HEK293 (cell line): Measurements from ENCODE around the gene MGAT5B.

Experiments
- CTCF ChIA-PET: fragments of 350-600 bp; formaldehyde crosslinking; extraction: SDS; loops from one replicate; lab custom pipeline; 2021; ENCODE audit warnings: antibody characterized with exemption; lab: Yijun Ruan, JAX
- POLR2A ChIA-PET: fragments of 300-600 bp; formaldehyde crosslinking; extraction: SDS; loops from one replicate; lab custom pipeline; 2020; ENCODE audit warnings: antibody characterized with exemption, inconsistent platforms; lab: Yijun Ruan, JAX
- H3K27ac ChIP-seq: fragments of 200-500 bp; sonication (Bioruptor generic); 2 replicates; pipeline ENCODE4 v1.5.1; 2014; ENCODE audit warnings: low read depth, low read length, control low read depth, inconsistent platforms; ENCODE audit errors: extremely low read depth
- H3K36me3 ChIP-seq, 2 experiments: fragments of 200-500 bp in 1 of 2; sonication (Bioruptor generic) in 1 of 2; 1 replicate in 1 of 2; 2 replicates in 1 of 2; pipeline ENCODE4 v1.5.1; 2014 to 2017; ENCODE audit warnings: inconsistent platforms in 2 of 2, low read length in 2 of 2; ENCODE audit not compliant: control insufficient read depth in 2 of 2, insufficient read depth in 1 of 2
- H3K4me1 ChIP-seq: fragments of 200-500 bp; sonication (Bioruptor generic); 2 replicates; pipeline ENCODE4 v1.5.1; 2014; ENCODE audit warnings: mild to moderate bottlenecking, low read length, inconsistent platforms; ENCODE audit not compliant: control insufficient read depth, insufficient read depth
- H3K4me3 ChIP-seq: 2 replicates; pipeline ENCODE4 v1.5.1; 2011; ENCODE audit warnings: low read depth, mild to moderate bottlenecking, control low read depth, low read length, moderate library complexity
- H3K9me3 ChIP-seq: fragments of 200-500 bp; sonication (Bioruptor generic); 2 replicates; pipeline ENCODE4 v1.5.1; 2014; ENCODE audit warnings: low read depth, low read length, inconsistent platforms; ENCODE audit not compliant: control insufficient read depth, insufficient read depth
- HOXA7 ChIP-seq: sonication (generic); formaldehyde crosslinking; IDR thresholded peaks from 2 replicates; pipeline ENCODE4 v1.8.1; 2022; ENCODE audit warnings: missing genetic modification reagents, borderline replicate concordance
- SP3 ChIP-seq: fragments of 450-650 bp; formaldehyde crosslinking; IDR thresholded peaks from 2 replicates; pipeline ENCODE4 v1.5.1; 2016; ENCODE audit warnings: missing biosample characterization, missing genetic modification characterization
- ZNF10 ChIP-seq: fragments of 450-650 bp; formaldehyde crosslinking; IDR thresholded peaks from 2 replicates; pipeline ENCODE4 v1.5.1; 2017; ENCODE audit warnings: missing biosample characterization, missing genetic modification characterization
- ZNF175 ChIP-seq: fragments of 450-650 bp; formaldehyde crosslinking; IDR thresholded peaks from 2 replicates; pipeline ENCODE4 v1.5.1; 2016; ENCODE audit warnings: missing biosample characterization, missing genetic modification characterization
- ZNF202 ChIP-seq: fragments of 450-650 bp; formaldehyde crosslinking; IDR thresholded peaks from 2 replicates; pipeline ENCODE4 v1.5.1; 2016; ENCODE audit warnings: missing biosample characterization, missing genetic modification characterization, borderline replicate concordance
- ZNF211 ChIP-seq: fragments of 450-650 bp; formaldehyde crosslinking; IDR thresholded peaks from 2 replicates; pipeline ENCODE4 v1.5.1; 2016; ENCODE audit warnings: low read depth, missing biosample characterization, missing genetic modification characterization
- ZNF341 ChIP-seq: fragments of 450-650 bp; formaldehyde crosslinking; IDR thresholded peaks from 2 replicates; pipeline ENCODE4; 2016; ENCODE audit warnings: low read depth, missing biosample characterization, missing genetic modification characterization
- ZNF426 ChIP-seq: fragments of 450-650 bp; formaldehyde crosslinking; IDR thresholded peaks from 2 replicates; pipeline ENCODE4 v1.5.1; 2017; ENCODE audit warnings: missing biosample characterization, missing genetic modification characterization, mild to moderate bottlenecking, inconsistent platforms, moderate library complexity
- ZNF473 ChIP-seq: fragments of 450-650 bp; formaldehyde crosslinking; IDR thresholded peaks from 2 replicates; pipeline ENCODE4 v1.5.1; 2017; ENCODE audit warnings: missing biosample characterization, missing genetic modification characterization
- ZNF48 ChIP-seq: fragments of 450-650 bp; formaldehyde crosslinking; IDR thresholded peaks from 2 replicates; pipeline ENCODE4 v1.5.1; 2016; ENCODE audit warnings: missing biosample characterization, missing genetic modification characterization
- ZNF501 ChIP-seq: fragments of 450-650 bp; formaldehyde crosslinking; IDR thresholded peaks from 2 replicates; pipeline ENCODE4 v1.5.1; 2016; ENCODE audit warnings: missing biosample characterization, missing genetic modification characterization
- ZNF548 ChIP-seq: fragments of 450-650 bp; formaldehyde crosslinking; IDR thresholded peaks from 2 replicates; pipeline ENCODE4 v1.5.1; 2016; ENCODE audit warnings: missing biosample characterization, missing genetic modification characterization
- ZNF585B ChIP-seq: fragments of 450-650 bp; formaldehyde crosslinking; IDR thresholded peaks from 2 replicates; pipeline ENCODE4 v1.5.1; 2016; ENCODE audit warnings: missing biosample characterization, missing genetic modification characterization
- ZNF664 ChIP-seq: fragments of 450-650 bp; formaldehyde crosslinking; IDR thresholded peaks from 2 replicates; pipeline ENCODE4 v1.5.1; 2016; ENCODE audit warnings: missing biosample characterization, missing genetic modification characterization
- ZNF837 ChIP-seq: fragments of 450-650 bp; formaldehyde crosslinking; IDR thresholded peaks from 2 replicates; pipeline ENCODE4 v1.5.1; 2016; ENCODE audit warnings: missing biosample characterization, missing genetic modification characterization
- TF ChIP-seq, protein P1 (sequence below): fragments of 450-650 bp; formaldehyde crosslinking; IDR thresholded peaks from 2 replicates; pipeline ENCODE4 v1.5.1; 2017; ENCODE audit warnings: missing biosample characterization, missing genetic modification characterization
- TF ChIP-seq, protein P2 (sequence below): fragments of 450-650 bp; formaldehyde crosslinking; IDR thresholded peaks from 2 replicates; pipeline ENCODE4 v1.5.1; 2016; ENCODE audit warnings: missing biosample characterization, missing genetic modification characterization, borderline replicate concordance
- TF ChIP-seq, protein P3 (sequence below): IDR thresholded peaks from 2 replicates; pipeline ENCODE4 v1.6.1; 2011; ENCODE audit warnings: mild to moderate bottlenecking, low read depth, low read length, borderline replicate concordance
- TF ChIP-seq, protein P4 (sequence below): fragments of 450-650 bp; formaldehyde crosslinking; IDR thresholded peaks from 2 replicates; pipeline ENCODE4 v1.5.1; 2016; ENCODE audit warnings: missing biosample characterization, missing genetic modification characterization
- TF ChIP-seq, protein P5 (sequence below): fragments of 450-650 bp; formaldehyde crosslinking; IDR thresholded peaks from 2 replicates; pipeline ENCODE4 v1.5.1; 2017; ENCODE audit warnings: missing biosample characterization, missing genetic modification characterization

The MGAT5B gene

DNA sequence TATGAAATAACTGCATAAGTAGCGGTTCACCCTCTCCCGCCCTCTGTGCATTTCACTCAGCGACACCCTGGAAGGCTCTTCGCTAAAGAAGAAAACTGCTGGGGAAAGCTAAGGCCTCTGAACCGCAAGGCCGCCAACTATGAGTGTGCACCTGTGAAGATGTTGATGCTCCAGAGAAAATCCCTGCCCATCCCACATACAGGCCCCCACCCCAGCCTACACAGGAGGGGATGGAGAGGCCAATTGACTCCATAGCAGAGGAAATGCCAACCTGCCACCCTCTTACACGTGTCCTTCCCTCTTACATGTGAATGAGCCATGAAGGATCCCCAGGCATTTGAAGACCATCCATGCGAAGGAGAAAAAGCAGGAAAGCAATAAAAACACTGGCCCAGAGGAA lies 104.8 kb downstream of the MGAT5B start:
- Histone ChIP-seq H3K4me3 (no peak overlapping the region), H3K27ac (no peak overlapping the region), H3K4me1 (peaks cover 10% of the 10 kb centered on the region), H3K9me3 (no peaks in the 10 kb centered on the region; the same call in 1 of the 2 replicates), H3K36me3 (no peaks in the 10 kb centered on the region)
- TF ChIP-seq ZNF341 (tag by site-specific recombination) (no peak), ZNF664 (tag by site-specific recombination) (no peak), ZNF48 (no peak), ZNF211 (tag by site-specific recombination) (no peak), ZNF473 (tag by site-specific recombination) (no peak), SP3 (tag by site-specific recombination) (no peak), ZNF585B (tag by site-specific recombination) (no peak), ZNF501 (no peak), ZNF10 (tag by site-specific recombination) (no peak), ZNF548 (tag by site-specific recombination) (no peak), ZNF175 (no peak), ZNF202 (no peak), HOXA7 (CRISPR knock-in tag) (no peak), ZNF837 (tag by site-specific recombination) (no peak), ZNF426 (tag by site-specific recombination) (no peak)
- TF ChIP-seq, protein P1, sequence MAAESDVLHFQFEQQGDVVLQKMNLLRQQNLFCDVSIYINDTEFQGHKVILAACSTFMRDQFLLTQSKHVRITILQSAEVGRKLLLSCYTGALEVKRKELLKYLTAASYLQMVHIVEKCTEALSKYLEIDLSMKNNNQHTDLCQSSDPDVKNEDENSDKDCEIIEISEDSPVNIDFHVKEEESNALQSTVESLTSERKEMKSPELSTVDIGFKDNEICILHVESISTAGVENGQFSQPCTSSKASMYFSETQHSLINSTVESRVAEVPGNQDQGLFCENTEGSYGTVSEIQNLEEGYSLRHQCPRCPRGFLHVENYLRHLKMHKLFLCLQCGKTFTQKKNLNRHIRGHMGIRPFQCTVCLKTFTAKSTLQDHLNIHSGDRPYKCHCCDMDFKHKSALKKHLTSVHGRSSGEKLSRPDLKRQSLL (tag by site-specific recombination) = no peak
- TF ChIP-seq, protein P2, sequence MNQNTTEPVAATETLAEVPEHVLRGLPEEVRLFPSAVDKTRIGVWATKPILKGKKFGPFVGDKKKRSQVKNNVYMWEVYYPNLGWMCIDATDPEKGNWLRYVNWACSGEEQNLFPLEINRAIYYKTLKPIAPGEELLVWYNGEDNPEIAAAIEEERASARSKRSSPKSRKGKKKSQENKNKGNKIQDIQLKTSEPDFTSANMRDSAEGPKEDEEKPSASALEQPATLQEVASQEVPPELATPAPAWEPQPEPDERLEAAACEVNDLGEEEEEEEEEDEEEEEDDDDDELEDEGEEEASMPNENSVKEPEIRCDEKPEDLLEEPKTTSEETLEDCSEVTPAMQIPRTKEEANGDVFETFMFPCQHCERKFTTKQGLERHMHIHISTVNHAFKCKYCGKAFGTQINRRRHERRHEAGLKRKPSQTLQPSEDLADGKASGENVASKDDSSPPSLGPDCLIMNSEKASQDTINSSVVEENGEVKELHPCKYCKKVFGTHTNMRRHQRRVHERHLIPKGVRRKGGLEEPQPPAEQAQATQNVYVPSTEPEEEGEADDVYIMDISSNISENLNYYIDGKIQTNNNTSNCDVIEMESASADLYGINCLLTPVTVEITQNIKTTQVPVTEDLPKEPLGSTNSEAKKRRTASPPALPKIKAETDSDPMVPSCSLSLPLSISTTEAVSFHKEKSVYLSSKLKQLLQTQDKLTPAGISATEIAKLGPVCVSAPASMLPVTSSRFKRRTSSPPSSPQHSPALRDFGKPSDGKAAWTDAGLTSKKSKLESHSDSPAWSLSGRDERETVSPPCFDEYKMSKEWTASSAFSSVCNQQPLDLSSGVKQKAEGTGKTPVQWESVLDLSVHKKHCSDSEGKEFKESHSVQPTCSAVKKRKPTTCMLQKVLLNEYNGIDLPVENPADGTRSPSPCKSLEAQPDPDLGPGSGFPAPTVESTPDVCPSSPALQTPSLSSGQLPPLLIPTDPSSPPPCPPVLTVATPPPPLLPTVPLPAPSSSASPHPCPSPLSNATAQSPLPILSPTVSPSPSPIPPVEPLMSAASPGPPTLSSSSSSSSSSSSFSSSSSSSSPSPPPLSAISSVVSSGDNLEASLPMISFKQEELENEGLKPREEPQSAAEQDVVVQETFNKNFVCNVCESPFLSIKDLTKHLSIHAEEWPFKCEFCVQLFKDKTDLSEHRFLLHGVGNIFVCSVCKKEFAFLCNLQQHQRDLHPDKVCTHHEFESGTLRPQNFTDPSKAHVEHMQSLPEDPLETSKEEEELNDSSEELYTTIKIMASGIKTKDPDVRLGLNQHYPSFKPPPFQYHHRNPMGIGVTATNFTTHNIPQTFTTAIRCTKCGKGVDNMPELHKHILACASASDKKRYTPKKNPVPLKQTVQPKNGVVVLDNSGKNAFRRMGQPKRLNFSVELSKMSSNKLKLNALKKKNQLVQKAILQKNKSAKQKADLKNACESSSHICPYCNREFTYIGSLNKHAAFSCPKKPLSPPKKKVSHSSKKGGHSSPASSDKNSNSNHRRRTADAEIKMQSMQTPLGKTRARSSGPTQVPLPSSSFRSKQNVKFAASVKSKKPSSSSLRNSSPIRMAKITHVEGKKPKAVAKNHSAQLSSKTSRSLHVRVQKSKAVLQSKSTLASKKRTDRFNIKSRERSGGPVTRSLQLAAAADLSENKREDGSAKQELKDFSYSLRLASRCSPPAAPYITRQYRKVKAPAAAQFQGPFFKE (tag by site-specific recombination) = no peak
- TF ChIP-seq, protein P3, sequence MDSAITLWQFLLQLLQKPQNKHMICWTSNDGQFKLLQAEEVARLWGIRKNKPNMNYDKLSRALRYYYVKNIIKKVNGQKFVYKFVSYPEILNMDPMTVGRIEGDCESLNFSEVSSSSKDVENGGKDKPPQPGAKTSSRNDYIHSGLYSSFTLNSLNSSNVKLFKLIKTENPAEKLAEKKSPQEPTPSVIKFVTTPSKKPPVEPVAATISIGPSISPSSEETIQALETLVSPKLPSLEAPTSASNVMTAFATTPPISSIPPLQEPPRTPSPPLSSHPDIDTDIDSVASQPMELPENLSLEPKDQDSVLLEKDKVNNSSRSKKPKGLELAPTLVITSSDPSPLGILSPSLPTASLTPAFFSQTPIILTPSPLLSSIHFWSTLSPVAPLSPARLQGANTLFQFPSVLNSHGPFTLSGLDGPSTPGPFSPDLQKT = no peak
- TF ChIP-seq, protein P4, sequence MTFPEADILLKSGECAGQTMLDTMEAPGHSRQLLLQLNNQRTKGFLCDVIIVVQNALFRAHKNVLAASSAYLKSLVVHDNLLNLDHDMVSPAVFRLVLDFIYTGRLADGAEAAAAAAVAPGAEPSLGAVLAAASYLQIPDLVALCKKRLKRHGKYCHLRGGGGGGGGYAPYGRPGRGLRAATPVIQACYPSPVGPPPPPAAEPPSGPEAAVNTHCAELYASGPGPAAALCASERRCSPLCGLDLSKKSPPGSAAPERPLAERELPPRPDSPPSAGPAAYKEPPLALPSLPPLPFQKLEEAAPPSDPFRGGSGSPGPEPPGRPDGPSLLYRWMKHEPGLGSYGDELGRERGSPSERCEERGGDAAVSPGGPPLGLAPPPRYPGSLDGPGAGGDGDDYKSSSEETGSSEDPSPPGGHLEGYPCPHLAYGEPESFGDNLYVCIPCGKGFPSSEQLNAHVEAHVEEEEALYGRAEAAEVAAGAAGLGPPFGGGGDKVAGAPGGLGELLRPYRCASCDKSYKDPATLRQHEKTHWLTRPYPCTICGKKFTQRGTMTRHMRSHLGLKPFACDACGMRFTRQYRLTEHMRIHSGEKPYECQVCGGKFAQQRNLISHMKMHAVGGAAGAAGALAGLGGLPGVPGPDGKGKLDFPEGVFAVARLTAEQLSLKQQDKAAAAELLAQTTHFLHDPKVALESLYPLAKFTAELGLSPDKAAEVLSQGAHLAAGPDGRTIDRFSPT (tag by site-specific recombination) = no peak
- TF ChIP-seq, protein P5, sequence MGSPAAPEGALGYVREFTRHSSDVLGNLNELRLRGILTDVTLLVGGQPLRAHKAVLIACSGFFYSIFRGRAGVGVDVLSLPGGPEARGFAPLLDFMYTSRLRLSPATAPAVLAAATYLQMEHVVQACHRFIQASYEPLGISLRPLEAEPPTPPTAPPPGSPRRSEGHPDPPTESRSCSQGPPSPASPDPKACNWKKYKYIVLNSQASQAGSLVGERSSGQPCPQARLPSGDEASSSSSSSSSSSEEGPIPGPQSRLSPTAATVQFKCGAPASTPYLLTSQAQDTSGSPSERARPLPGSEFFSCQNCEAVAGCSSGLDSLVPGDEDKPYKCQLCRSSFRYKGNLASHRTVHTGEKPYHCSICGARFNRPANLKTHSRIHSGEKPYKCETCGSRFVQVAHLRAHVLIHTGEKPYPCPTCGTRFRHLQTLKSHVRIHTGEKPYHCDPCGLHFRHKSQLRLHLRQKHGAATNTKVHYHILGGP (tag by site-specific recombination) = no peak
- POLR2A ChIA-PET = no interaction called here
- CTCF ChIA-PET = interaction anchor here (0.7 to 1.2 kb wide), 2 partner anchors 33 kb away, joined by 3 to 4 read pairs; no protein-coding TSS in a partner anchor
